WTC11 (cell line): Measurements from ENCODE around the gene SHKBP1.

Experiments
- ATF1 ChIP-seq: sonication (generic); formaldehyde crosslinking; IDR thresholded peaks from 2 replicates; pipeline ENCODE4 v1.8.1; 2023; ENCODE audit warnings: mild to moderate bottlenecking, moderate library complexity, missing genetic modification reagents
- CREM ChIP-seq: sonication (generic); formaldehyde crosslinking; IDR thresholded peaks from 2 replicates; pipeline ENCODE4 v1.8.1; 2022; ENCODE audit warnings: mild to moderate bottlenecking, missing genetic modification reagents, moderate library complexity
- GABPB1 ChIP-seq: sonication (generic); formaldehyde crosslinking; IDR thresholded peaks from 2 replicates; pipeline ENCODE4 v1.8.1; 2023; ENCODE audit warnings: mild to moderate bottlenecking, missing genetic modification reagents
- MAX ChIP-seq: sonication (generic); formaldehyde crosslinking; IDR thresholded peaks from 2 replicates; pipeline ENCODE4 v1.8.0; 2022; ENCODE audit warnings: mild to moderate bottlenecking, missing genetic modification reagents
- NR1H2 ChIP-seq: sonication (generic); formaldehyde crosslinking; IDR thresholded peaks from 2 replicates; pipeline ENCODE4 v1.9.0; 2021; ENCODE audit warnings: mild to moderate bottlenecking, moderate library complexity, missing genetic modification reagents
- PREB ChIP-seq: sonication (generic); formaldehyde crosslinking; IDR thresholded peaks from 2 replicates; pipeline ENCODE4 v1.8.1; 2022; ENCODE audit warnings: mild to moderate bottlenecking, missing genetic modification reagents, moderate library complexity, borderline replicate concordance
- SP1 ChIP-seq: sonication (generic); formaldehyde crosslinking; conservative IDR thresholded peaks from 2 replicates; pipeline ENCODE4 v1.8.1; 2022; ENCODE audit warnings: missing genetic modification reagents
- TCF7 ChIP-seq: sonication (generic); formaldehyde crosslinking; IDR thresholded peaks from 2 replicates; pipeline ENCODE4 v1.8.0; 2022; ENCODE audit warnings: mild to moderate bottlenecking, low read depth, missing genetic modification reagents, moderate library complexity
- TEAD1 ChIP-seq: sonication (generic); formaldehyde crosslinking; IDR thresholded peaks from 2 replicates; pipeline ENCODE4 v1.8.0; 2022; ENCODE audit warnings: mild to moderate bottlenecking, missing genetic modification reagents
- USF1 ChIP-seq: sonication (generic); formaldehyde crosslinking; IDR thresholded peaks from 2 replicates; pipeline ENCODE4 v1.8.0; 2022; ENCODE audit warnings: mild to moderate bottlenecking, missing genetic modification reagents
- ZNF138 ChIP-seq: sonication (generic); formaldehyde crosslinking; conservative IDR thresholded peaks from 2 replicates; pipeline ENCODE4 v1.8.1; 2022; ENCODE audit warnings: mild to moderate bottlenecking, moderate library complexity, missing genetic modification reagents
- TF ChIP-seq, protein P1 (sequence below): fragments of 200-600 bp; IDR thresholded peaks from 2 replicates; pipeline ENCODE4 v1.8.0; 2022; ENCODE audit warnings: antibody characterized with exemption
- TF ChIP-seq, protein P2 (sequence below): sonication (generic); formaldehyde crosslinking; conservative IDR thresholded peaks from 2 replicates; pipeline ENCODE4 v1.8.1; 2023; ENCODE audit warnings: mild to moderate bottlenecking, low read depth, missing genetic modification reagents, moderate library complexity

- TF ChIP-seq, protein P1, sequence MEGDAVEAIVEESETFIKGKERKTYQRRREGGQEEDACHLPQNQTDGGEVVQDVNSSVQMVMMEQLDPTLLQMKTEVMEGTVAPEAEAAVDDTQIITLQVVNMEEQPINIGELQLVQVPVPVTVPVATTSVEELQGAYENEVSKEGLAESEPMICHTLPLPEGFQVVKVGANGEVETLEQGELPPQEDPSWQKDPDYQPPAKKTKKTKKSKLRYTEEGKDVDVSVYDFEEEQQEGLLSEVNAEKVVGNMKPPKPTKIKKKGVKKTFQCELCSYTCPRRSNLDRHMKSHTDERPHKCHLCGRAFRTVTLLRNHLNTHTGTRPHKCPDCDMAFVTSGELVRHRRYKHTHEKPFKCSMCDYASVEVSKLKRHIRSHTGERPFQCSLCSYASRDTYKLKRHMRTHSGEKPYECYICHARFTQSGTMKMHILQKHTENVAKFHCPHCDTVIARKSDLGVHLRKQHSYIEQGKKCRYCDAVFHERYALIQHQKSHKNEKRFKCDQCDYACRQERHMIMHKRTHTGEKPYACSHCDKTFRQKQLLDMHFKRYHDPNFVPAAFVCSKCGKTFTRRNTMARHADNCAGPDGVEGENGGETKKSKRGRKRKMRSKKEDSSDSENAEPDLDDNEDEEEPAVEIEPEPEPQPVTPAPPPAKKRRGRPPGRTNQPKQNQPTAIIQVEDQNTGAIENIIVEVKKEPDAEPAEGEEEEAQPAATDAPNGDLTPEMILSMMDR = no peak
- TF ChIP-seq TEAD1 (CRISPR knock-in tag) (no peak), GABPB1 (CRISPR knock-in tag) (no peak), MAX (CRISPR knock-in tag) (no peak; the same call in 1 of the 2 replicates), PREB (CRISPR knock-in tag) (no peak), SP1 (peak; percentile 96), ZNF138 (CRISPR knock-in tag) (no peak), USF1 (CRISPR knock-in tag) (no peak), TCF7 (CRISPR knock-in tag) (no peak), NR1H2 (CRISPR knock-in tag) (no peak), ATF1 (CRISPR knock-in tag) (no peak), CREM (CRISPR knock-in tag) (no peak)
- TF ChIP-seq, protein P2, sequence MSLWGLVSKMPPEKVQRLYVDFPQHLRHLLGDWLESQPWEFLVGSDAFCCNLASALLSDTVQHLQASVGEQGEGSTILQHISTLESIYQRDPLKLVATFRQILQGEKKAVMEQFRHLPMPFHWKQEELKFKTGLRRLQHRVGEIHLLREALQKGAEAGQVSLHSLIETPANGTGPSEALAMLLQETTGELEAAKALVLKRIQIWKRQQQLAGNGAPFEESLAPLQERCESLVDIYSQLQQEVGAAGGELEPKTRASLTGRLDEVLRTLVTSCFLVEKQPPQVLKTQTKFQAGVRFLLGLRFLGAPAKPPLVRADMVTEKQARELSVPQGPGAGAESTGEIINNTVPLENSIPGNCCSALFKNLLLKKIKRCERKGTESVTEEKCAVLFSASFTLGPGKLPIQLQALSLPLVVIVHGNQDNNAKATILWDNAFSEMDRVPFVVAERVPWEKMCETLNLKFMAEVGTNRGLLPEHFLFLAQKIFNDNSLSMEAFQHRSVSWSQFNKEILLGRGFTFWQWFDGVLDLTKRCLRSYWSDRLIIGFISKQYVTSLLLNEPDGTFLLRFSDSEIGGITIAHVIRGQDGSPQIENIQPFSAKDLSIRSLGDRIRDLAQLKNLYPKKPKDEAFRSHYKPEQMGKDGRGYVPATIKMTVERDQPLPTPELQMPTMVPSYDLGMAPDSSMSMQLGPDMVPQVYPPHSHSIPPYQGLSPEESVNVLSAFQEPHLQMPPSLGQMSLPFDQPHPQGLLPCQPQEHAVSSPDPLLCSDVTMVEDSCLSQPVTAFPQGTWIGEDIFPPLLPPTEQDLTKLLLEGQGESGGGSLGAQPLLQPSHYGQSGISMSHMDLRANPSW = no peak
Observed at GRCh38 chr19:40570313-40571004, 6.2 kb upstream of the SHKBP1 start.
